Colonic mucosa (tissue), 4 donors: ENCODE data around the gene USP31. TPM values are rescaled to one million over a fixed set of nuclear protein-coding genes. Genes with fewer than 3 reads are reported as not detected.

Experiments
- DNase-seq: peaks from one replicate; pipeline ENCODE4 v3.0.0-alpha.2; 2020
- H3K27ac ChIP-seq: fragments of 200-600 bp; one replicate; pipeline ENCODE4 v1.8.0; 2021
- H3K27me3 ChIP-seq: fragments of 200-600 bp; one replicate; pipeline ENCODE4 v1.8.0; 2021
- H3K36me3 ChIP-seq: fragments of 200-600 bp; one replicate; pipeline ENCODE4 v1.8.0; 2021
- H3K4me1 ChIP-seq: fragments of 200-600 bp; one replicate; pipeline ENCODE4 v1.8.0; 2021; ENCODE audit warnings: mild to moderate bottlenecking
- H3K4me3 ChIP-seq: fragments of 200-600 bp; one replicate; pipeline ENCODE4 v1.8.0; 2021
- H3K9ac ChIP-seq, 2 donors: one replicate each; pipeline ENCODE4 v1.7.0; 2013; ENCODE audit warnings: control low read depth in 2 of 2, low read depth in 2 of 2, low read length in 2 of 2
- H3K9me3 ChIP-seq: fragments of 200-600 bp; one replicate; pipeline ENCODE4 v1.8.0; 2021
- intact Hi-C: fragments of 100-400 bp; cut with DNase I; formaldehyde crosslinking; loops from one replicate; pipeline ENCODE4 v1.14.1; 2022
- total RNA-seq, 2 donors: library from RNA; stranded (reverse); fragmentation: NEBNext Ultra II Directional in 1 of 2; extraction: Animal tissue kit (Norgen Biotek cat#: 25700) in 1 of 2; gene quantifications; one replicate each; pipeline ENCODE4 v1.2.1, GENCODE V29; 2021
- TF ChIP-seq, protein P1 (sequence below): fragments of 200-600 bp; IDR thresholded peaks from one replicate; pipeline ENCODE4 v1.8.0; 2022; ENCODE audit warnings: antibody characterized with exemption, mild to moderate bottlenecking
- donor health status: healthy.
- donor health status: DM: no; HTN: no; CAD: no.
- donor health status: DM: no; HTN: no; CAD: no.

The USP31 gene
- 1 to 10 TPM; 5.9 to 9.8 TPM for total RNA-seq

DNA sequence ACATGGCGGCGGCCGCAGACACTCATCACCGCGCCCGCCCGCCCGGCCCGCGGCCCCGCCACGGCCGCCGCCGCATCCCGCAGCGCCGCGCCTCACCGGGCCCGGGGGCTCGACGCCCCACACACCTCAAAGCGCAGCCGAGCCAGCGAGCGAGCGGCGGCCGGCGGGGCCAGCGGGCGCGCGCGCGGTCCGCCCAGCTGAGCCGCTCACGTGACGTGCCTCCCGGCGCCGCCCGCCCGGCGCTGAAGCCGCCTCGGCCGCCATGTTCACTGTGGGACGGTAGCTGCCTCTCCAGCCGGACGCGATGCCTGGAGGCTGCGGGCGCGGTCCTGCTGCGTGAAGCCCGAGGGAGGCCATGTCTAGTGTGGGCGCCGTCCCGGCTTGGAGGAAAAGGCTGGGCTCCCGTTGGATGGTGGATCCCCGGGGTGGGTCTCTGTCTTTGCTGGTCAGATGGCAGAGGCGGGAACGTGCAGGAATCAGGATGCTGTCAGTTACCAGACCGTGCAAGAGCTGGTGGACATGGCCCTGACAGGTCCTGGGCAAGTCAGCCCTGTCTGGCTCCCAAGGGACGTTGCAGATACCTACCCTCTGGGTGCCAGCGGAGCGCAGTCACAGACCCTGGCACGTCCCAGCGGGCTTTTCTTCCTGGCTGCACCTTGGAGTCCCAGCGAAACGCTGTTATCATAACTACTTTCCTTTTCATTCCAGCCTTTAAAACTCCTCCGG lies at the start of gene USP31:
Gene USP31 (minus strand): TSS at position 186 of the 726 bp plus-strand sequence. CDS start 182 bp downstream, at position 4.
- Histone ChIP-seq H3K9ac (peak within 1 kb of the TSS; percentile 70 to 71), H3K4me1 (peaks cover 4% of the 10 kb centered on the region), H3K4me3 (peak within 1 kb of the TSS; percentile 82), H3K27ac (peak within 1 kb of the TSS; percentile 70), H3K36me3 (no peaks in the 10 kb centered on the region), H3K9me3 (no peaks in the 10 kb centered on the region), H3K27me3 (no peaks in the 10 kb centered on the region)
- intact Hi-C loops: no loop called here
- DNase-seq: peak; percentile 96
- TF ChIP-seq, protein P1, sequence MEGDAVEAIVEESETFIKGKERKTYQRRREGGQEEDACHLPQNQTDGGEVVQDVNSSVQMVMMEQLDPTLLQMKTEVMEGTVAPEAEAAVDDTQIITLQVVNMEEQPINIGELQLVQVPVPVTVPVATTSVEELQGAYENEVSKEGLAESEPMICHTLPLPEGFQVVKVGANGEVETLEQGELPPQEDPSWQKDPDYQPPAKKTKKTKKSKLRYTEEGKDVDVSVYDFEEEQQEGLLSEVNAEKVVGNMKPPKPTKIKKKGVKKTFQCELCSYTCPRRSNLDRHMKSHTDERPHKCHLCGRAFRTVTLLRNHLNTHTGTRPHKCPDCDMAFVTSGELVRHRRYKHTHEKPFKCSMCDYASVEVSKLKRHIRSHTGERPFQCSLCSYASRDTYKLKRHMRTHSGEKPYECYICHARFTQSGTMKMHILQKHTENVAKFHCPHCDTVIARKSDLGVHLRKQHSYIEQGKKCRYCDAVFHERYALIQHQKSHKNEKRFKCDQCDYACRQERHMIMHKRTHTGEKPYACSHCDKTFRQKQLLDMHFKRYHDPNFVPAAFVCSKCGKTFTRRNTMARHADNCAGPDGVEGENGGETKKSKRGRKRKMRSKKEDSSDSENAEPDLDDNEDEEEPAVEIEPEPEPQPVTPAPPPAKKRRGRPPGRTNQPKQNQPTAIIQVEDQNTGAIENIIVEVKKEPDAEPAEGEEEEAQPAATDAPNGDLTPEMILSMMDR: no peak

GRCh38 chr16:23196539-23196938 lies 47.3 kb upstream of the USP31 start:
- intact Hi-C loops: no loop called here
- H3K36me3 ChIP-seq: no peaks in the 10 kb centered on the region
- no peak overlapping the region for H3K27ac ChIP-seq
- no peaks in the 10 kb centered on the region for H3K4me1 ChIP-seq
- no peak overlapping the region for H3K9ac ChIP-seq
- H3K4me3 ChIP-seq: no peak overlapping the region
- no peaks in the 10 kb centered on the region for H3K27me3 ChIP-seq
- no peaks in the 10 kb centered on the region for H3K9me3 ChIP-seq
- TF ChIP-seq, protein P1: no peak
- DNase-seq: no peak

- TF ChIP-seq, protein P1: no peak
- H3K27ac ChIP-seq: no peak overlapping the region
- no peaks in the 10 kb centered on the region for H3K27me3 ChIP-seq
- H3K9ac ChIP-seq: no peak overlapping the region
- no peaks in the 10 kb centered on the region for H3K36me3 ChIP-seq
- no peak overlapping the region for H3K4me3 ChIP-seq
- intact Hi-C loops: no loop called here
- H3K9me3 ChIP-seq: no peaks in the 10 kb centered on the region
- no peak for DNase-seq
- no peaks in the 10 kb centered on the region for H3K4me1 ChIP-seq
Measured at GRCh38 chr16:23195366-23195978, 46.2 kb upstream of the USP31 start.

GRCh38 chr16:23194497-23195221 lies 45.4 kb upstream of the USP31 start:
- Histone ChIP-seq H3K4me3 (no peak overlapping the region), H3K9me3 (no peaks in the 10 kb centered on the region), H3K36me3 (no peaks in the 10 kb centered on the region), H3K27ac (no peak overlapping the region), H3K27me3 (no peaks in the 10 kb centered on the region), H3K9ac (no peak overlapping the region), H3K4me1 (no peaks in the 10 kb centered on the region)
- intact Hi-C loops: loop anchor here (5.0 kb wide), 1 partner anchor 183 kb away; no protein-coding TSS in a partner anchor
- no peak for DNase-seq
- TF ChIP-seq, protein P1: no peak

GRCh38 chr16:23188911-23189310 lies 39.7 kb upstream of the USP31 start:
- TF ChIP-seq, protein P1: no peak
- no peaks in the 10 kb centered on the region for H3K27me3 ChIP-seq
- H3K9ac ChIP-seq: no peak overlapping the region
- no peaks in the 10 kb centered on the region for H3K4me1 ChIP-seq
- DNase-seq: no peak
- intact Hi-C loops: no loop called here
- H3K9me3 ChIP-seq: no peaks in the 10 kb centered on the region
- H3K27ac ChIP-seq: no peak overlapping the region
- H3K4me3 ChIP-seq: no peak overlapping the region
- H3K36me3 ChIP-seq: no peaks in the 10 kb centered on the region
